ENCODE results near the gene ADORA2B.
"Not testable (repeated sequence)": the region's sequence is repeated elsewhere in the genome, so short reads cannot be mapped to it uniquely, and the experiment has no call there.

ADORA2B gene

GRCh38 chr17:15955793-15956541 is 11.0 kb downstream of the ADORA2B start:
- no peak for FAIRE-seq

- no peak for FAIRE-seq
Observed at GRCh38 chr17:15957206-15957605, 12.3 kb downstream of the ADORA2B start.

- no peak for FAIRE-seq
Observed at GRCh38 chr17:15957608-15958307, 12.8 kb downstream of the ADORA2B start.

- FAIRE-seq: no peak
Observed at GRCh38 chr17:15958484-15958854, 13.5 kb downstream of the ADORA2B start.

- FAIRE-seq: no peak
Observed at GRCh38 chr17:15963670-15964110, 18.8 kb downstream of the ADORA2B start.

- no peak for FAIRE-seq
Observed at GRCh38 chr17:15965528-15965927, 20.6 kb downstream of the ADORA2B start.

- FAIRE-seq: no peak
Observed at GRCh38 chr17:15966183-15966878, 21.4 kb downstream of the ADORA2B start.

GRCh38 chr17:15966879-15967248 is 21.9 kb downstream of the ADORA2B start:
- FAIRE-seq: no peak

- FAIRE-seq: no peak
Observed at GRCh38 chr17:15967706-15968399, 22.9 kb downstream of the ADORA2B start.

GRCh38 chr17:15969463-15969862 is 24.5 kb downstream of the ADORA2B start:
- FAIRE-seq: no peak

GRCh38 chr17:15970500-15970899 is 25.6 kb downstream of the ADORA2B start:
- FAIRE-seq: no peak

- FAIRE-seq: no peak
Observed at GRCh38 chr17:15971098-15971678, 26.3 kb downstream of the ADORA2B start.

GRCh38 chr17:15971882-15972281 is 27.0 kb downstream of the ADORA2B start:
- no peak for FAIRE-seq

GRCh38 chr17:15972497-15972951 is 27.6 kb downstream of the ADORA2B start:
- FAIRE-seq: no peak

- FAIRE-seq: no peak
Observed at GRCh38 chr17:15973016-15973415, 28.1 kb downstream of the ADORA2B start.

- no peak for FAIRE-seq
Observed at GRCh38 chr17:15973834-15974233, 28.9 kb downstream of the ADORA2B start.

- FAIRE-seq: no peak
Observed at GRCh38 chr17:15977894-15978293, 33.0 kb downstream of the ADORA2B start.

- no peak for FAIRE-seq
Observed at GRCh38 chr17:15978606-15979005, 33.7 kb downstream of the ADORA2B start.

GRCh38 chr17:15979013-15979412 is 34.1 kb downstream of the ADORA2B start:
- not testable (repeated sequence) for FAIRE-seq

- no peak for FAIRE-seq
Observed at GRCh38 chr17:15981208-15981607, 36.3 kb downstream of the ADORA2B start.

- no peak for FAIRE-seq
Observed at GRCh38 chr17:15981646-15982580, 37.0 kb downstream of the ADORA2B start.

All from endometrium (tissue), 2 donors.